ENCODE measurements around the gene RBL1.

The RBL1 gene

GRCh38 chr20:36991703-36992102 lies 104.1 kb downstream of the RBL1 start:
- Histone ChIP-seq H3K4me3 (IDR thresholded peaks at IDR 0.05; ENCODE audit: insufficient read depth, low read depth, low read length) (no peak overlapping the region), H3K79me2 (ENCODE audit: insufficient read depth, low read depth) (no peaks in the 10 kb centered on the region), H4K20me1 (ENCODE audit: insufficient read depth) (no peaks in the 10 kb centered on the region), H3K36me3 (ENCODE audit: insufficient read depth) (no peaks in the 10 kb centered on the region), H3K4me2 (no peak overlapping the region), H3K4me1 (ENCODE audit: low read depth, poor library complexity, severe bottlenecking) (peaks cover 14% of the 10 kb centered on the region), H3K9ac (no peak overlapping the region), H3K27ac (no peak overlapping the region), H3K27me3 (ENCODE audit: insufficient read depth, low read depth) (no peaks in the 10 kb centered on the region), H2AFZ (ENCODE audit: low read depth) (no peak overlapping the region)
- TF ChIP-seq CTCF (conservative IDR thresholded peaks at IDR 0.05; ENCODE audit: low read depth, low read length): no peak

- no peak for TF ChIP-seq CTCF (conservative IDR thresholded peaks at IDR 0.05; ENCODE audit: low read depth, low read length)
- H3K27me3 ChIP-seq (ENCODE audit: insufficient read depth, low read depth): no peaks in the 10 kb centered on the region
- H3K79me2 ChIP-seq (ENCODE audit: insufficient read depth, low read depth): no peaks in the 10 kb centered on the region
- H3K4me2 ChIP-seq: no peak overlapping the region
- H3K9ac ChIP-seq: no peak overlapping the region
- no peaks in the 10 kb centered on the region for H3K36me3 ChIP-seq (ENCODE audit: insufficient read depth)
- peaks cover 14% of the 10 kb centered on the region for H3K4me1 ChIP-seq (ENCODE audit: low read depth, poor library complexity, severe bottlenecking)
- H3K4me3 ChIP-seq (IDR thresholded peaks at IDR 0.05; ENCODE audit: insufficient read depth, low read depth, low read length): no peak overlapping the region
- H2AFZ ChIP-seq (ENCODE audit: low read depth): no peak overlapping the region
- H4K20me1 ChIP-seq (ENCODE audit: insufficient read depth): no peaks in the 10 kb centered on the region
- no peak overlapping the region for H3K27ac ChIP-seq
These were observed 106.0 kb downstream of the RBL1 start for GRCh38 chr20:36989797-36990196.

- H3K4me3 ChIP-seq (IDR thresholded peaks at IDR 0.05; ENCODE audit: insufficient read depth, low read depth, low read length): no peak overlapping the region
- H3K36me3 ChIP-seq (ENCODE audit: insufficient read depth): no peaks in the 10 kb centered on the region
- no peaks in the 10 kb centered on the region for H4K20me1 ChIP-seq (ENCODE audit: insufficient read depth)
- H2AFZ ChIP-seq (ENCODE audit: low read depth): no peak overlapping the region
- H3K79me2 ChIP-seq (ENCODE audit: insufficient read depth, low read depth): no peaks in the 10 kb centered on the region
- no peak overlapping the region for H3K27ac ChIP-seq
- H3K4me1 ChIP-seq (ENCODE audit: low read depth, poor library complexity, severe bottlenecking): peaks cover 14% of the 10 kb centered on the region
- TF ChIP-seq CTCF (conservative IDR thresholded peaks at IDR 0.05; ENCODE audit: low read depth, low read length): no peak
- no peak overlapping the region for H3K4me2 ChIP-seq
- H3K27me3 ChIP-seq (ENCODE audit: insufficient read depth, low read depth): no peaks in the 10 kb centered on the region
- no peak overlapping the region for H3K9ac ChIP-seq
These were observed 107.3 kb downstream of the RBL1 start for GRCh38 chr20:36988494-36988966.

- H4K20me1 ChIP-seq (ENCODE audit: insufficient read depth): no peaks in the 10 kb centered on the region
- peaks cover 13% of the 10 kb centered on the region for H3K4me1 ChIP-seq (ENCODE audit: low read depth, poor library complexity, severe bottlenecking)
- no peak for TF ChIP-seq CTCF (conservative IDR thresholded peaks at IDR 0.05; ENCODE audit: low read depth, low read length)
- H3K4me2 ChIP-seq: no peak overlapping the region
- no peaks in the 10 kb centered on the region for H3K36me3 ChIP-seq (ENCODE audit: insufficient read depth)
- H2AFZ ChIP-seq (ENCODE audit: low read depth): no peak overlapping the region
- H3K9ac ChIP-seq: no peak overlapping the region
- no peaks in the 10 kb centered on the region for H3K79me2 ChIP-seq (ENCODE audit: insufficient read depth, low read depth)
- H3K27ac ChIP-seq: no peak overlapping the region
- H3K27me3 ChIP-seq (ENCODE audit: insufficient read depth, low read depth): no peaks in the 10 kb centered on the region
- no peak overlapping the region for H3K4me3 ChIP-seq (IDR thresholded peaks at IDR 0.05; ENCODE audit: insufficient read depth, low read depth, low read length)
These were observed 111.5 kb downstream of the RBL1 start for GRCh38 chr20:36984257-36984638.
